GM19023 (cell line): ENCODE data around the gene PIK3R1.
A peak's percentile ranks its signal among the peaks of the same experiment; 100 is the strongest.

ENCODE experiments used
- ATAC-seq: cut with Tn5 transposase; IDR thresholded peaks from one replicate; pipeline ENCODE4 v1.9.1; 2021; ENCODE audit warnings: mild to moderate bottlenecking, moderate library complexity; ENCODE audit not compliant: unreplicated experiment

The PIK3R1 gene

DNA sequence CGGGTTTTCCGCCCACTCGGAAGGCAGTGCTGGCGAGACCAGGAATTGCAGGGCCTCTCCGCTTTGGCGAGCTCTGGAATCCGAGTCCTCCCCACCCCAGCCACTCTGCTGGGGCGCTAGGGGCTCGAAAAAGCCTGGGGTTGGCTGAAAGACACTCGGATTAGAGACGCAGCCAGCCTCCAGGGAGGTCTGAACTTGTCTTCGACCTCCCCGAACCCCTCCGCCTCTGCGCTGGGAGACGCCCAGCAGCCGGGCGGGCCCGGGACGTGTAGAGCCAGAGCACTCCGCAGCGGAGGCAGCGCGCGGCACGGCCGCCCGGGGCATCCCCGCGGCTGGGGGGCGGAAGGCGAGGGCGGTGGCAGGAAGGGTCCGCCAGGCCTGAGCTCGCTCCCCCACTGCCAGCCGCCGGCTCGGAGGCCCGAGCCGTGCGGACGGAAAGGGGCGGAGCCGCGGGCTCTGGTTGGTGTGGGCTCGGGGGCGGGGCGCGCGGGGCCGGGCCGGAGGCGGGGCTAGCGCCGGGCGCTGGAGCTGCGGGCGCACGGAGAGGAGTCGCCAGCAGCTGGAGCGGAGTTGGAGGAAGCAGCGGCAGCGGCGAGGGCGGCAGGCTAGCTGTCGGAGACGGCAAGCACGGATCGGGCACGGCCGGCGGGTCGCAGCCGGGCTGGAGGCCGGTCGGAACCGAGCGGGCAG is at the start of gene PIK3R1:
TSS of gene PIK3R1 (plus strand) at position 549 of the 690 bp plus-strand sequence. CDS start 10,920 bp downstream, outside the sequence.
- ATAC-seq = peak; percentile 73

GRCh38 chr5:68167195-68167651 is 48.3 kb upstream of the PIK3R1 start:
- ATAC-seq = no peak

DNA sequence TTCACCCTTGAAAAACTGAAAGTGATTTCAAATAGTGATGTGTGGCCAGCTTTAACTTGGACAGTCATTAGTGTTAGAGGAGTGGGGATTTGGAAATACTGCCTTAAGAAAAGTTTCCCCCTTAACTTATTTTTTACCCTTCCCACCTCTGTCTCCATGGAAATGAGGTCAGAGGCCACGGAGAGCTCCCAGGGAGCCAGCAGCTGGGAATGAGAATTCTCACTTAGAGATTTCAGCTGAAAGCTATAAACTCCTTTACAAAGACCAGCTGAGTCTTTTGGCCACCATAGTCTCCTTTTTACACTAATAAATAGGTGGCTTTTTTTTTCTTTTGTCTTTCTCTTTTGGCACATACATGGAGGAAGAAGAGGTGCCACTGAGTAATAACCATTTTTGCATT is 45.7 kb upstream of the PIK3R1 start:
- ATAC-seq = no peak

DNA sequence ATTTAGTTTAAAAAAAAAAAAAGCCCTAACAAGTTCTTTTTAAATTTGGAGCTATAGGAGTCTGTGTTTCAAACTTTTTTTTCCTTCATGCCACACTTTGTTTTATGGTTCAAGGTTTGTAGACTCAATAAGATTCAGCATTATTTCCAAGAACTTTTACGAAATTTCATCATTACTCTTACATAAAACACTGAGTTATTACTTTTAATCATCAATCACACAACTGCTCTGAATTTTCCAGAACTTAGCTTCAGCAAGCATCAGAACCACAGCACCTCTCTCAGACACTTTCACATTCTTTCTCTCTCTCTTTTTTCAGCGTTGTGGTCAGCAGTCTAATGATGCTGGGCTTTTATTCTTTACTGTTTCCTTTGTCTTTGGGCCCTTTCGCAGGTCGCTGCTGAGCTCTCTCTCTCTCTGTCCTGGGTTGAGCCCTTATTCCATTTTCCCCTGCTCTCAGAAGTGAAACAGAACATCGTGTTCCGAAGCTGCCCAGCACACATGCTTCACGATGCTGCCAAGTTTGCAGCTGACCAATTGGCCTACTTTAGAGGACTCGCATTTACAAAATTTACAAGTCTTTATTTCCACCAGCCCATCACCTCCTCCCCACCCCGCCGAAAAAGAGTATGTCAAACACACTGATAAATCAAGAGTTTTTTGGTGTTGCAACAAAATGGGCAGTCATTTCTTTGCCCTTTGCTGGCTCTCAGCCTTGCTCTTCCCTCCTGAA is 44.6 kb upstream of the PIK3R1 start:
- ATAC-seq = no peak

DNA sequence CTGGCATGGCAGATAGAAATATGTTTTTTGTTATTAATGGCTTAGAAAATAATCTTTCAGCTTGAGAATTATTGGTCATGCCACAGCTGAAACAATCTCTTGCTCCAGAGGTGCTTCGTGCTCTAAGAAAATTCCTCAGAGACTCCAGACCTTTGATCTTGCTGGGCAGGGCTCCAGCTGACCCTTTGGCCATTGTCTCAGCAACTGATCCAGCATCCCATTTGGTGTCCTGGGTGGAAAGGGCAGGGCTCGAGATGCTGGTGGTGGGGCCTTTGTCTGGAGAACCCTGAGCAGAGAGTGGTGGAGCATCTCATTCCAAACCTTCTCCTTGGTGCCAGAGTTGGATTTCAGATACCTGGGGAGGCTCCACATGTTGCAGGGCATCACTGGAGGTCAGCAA is 43.2 kb upstream of the PIK3R1 start:
- ATAC-seq = no peak

DNA sequence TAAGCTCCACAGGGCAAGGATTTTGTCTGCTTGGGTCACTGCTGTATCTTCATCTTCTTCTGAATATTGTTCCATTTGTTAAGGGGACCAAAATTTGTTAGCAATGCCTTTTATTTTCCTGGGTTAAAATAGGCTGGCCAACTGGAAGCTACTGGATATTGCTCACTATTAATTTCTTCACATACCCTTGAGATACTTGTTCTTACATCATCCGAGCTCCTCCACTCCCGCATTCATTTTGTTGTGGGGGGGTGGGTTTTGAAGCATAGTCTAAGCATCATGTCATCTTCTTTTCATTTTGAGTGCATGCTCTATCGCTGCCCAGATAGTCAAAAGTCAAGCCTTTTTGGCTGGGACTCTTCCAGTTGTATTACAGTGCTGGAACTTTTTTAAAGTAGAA is 42.5 kb upstream of the PIK3R1 start:
- ATAC-seq = no peak

DNA sequence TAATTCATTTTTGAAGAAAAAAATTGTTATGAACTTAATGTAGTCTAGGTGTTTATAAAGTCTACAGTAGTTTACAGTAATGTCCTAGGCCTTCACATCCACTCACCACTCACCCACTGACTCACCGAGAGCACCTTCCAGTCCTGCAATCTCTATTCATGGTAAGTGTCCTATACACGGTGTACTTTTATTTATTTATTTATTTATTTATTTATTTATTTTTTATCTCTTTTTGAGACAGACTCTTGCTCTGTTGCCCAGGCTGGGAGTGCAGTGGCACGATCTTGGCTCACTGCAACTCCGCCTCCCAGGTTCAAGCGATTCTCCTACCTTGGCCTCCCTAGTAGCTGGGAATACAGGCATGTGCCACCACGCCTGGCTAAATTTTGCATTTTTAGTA is 39.3 kb upstream of the PIK3R1 start:
- no peak for ATAC-seq

GRCh38 chr5:68176802-68177479 is 38.6 kb upstream of the PIK3R1 start:
- ATAC-seq = no peak

- no peak for ATAC-seq
These were observed 37.9 kb upstream of the PIK3R1 start for GRCh38 chr5:68177676-68178075.

DNA sequence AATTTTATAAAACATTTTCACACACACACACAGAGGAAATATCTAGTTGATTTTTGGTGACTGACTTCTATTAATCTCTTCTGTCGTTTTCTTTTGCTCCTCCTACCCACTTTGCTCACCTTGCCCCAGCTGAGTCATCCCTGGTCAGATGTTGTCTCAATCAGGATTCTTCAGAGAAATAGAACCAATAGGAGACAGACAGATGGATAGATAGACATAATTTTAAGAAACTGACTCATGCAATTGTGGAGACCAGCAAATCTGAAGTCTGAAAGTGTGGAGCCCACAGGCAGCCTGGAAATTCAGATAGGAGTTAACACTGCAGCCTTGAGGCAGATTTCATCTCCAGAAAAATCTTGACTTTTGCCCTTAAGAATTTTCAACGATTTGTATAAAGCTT is 37.0 kb upstream of the PIK3R1 start:
- ATAC-seq = no peak

DNA sequence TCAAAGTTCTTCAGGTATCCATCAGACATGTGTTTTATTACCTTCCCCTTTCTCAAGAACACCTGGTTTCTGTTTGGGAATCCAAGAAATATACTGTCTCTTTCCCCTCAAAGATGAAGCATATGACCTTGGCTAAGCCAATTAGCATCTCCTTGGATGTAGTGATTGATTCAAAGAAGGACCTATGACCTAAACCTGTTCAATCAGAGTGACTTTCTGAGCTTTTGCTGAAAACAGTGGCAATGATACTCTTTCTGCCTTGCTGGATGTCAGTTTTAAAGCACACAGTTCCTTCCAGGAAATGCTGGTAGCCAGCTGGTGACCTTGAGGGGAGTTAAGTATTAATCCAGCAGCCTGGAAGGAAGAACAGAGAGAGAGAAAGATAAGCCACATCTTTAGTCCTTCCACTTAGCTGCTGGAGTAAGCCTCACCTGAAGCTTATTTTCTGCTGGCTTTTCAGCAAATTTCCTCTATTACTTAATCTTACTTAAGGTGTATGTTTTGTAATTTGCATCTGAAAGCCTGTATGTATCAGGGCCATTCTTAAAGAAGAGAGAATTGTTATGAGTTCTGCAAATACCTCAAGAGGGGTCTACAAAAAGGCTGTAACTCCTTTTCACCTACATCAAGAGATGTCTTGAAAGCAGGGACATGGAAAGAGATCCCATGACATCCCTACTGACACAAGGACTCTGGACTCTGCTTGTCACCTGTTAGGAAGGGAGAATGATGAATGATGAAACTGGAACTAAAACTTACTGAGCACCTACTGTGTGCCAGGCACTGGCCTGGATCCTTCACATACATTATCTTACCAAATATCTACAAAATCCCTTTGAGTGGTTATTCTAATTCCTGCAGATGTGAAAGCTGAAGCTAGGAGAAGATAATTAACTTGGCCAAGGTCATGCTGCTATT is 35.2 kb upstream of the PIK3R1 start:
- ATAC-seq = no peak

- no peak for ATAC-seq
These were observed 34.4 kb upstream of the PIK3R1 start for GRCh38 chr5:68181039-68181599.

- ATAC-seq = no peak
These were observed 33.5 kb upstream of the PIK3R1 start for GRCh38 chr5:68182094-68182493.

- no peak for ATAC-seq
These were observed 33.0 kb upstream of the PIK3R1 start for GRCh38 chr5:68182534-68182933.

DNA sequence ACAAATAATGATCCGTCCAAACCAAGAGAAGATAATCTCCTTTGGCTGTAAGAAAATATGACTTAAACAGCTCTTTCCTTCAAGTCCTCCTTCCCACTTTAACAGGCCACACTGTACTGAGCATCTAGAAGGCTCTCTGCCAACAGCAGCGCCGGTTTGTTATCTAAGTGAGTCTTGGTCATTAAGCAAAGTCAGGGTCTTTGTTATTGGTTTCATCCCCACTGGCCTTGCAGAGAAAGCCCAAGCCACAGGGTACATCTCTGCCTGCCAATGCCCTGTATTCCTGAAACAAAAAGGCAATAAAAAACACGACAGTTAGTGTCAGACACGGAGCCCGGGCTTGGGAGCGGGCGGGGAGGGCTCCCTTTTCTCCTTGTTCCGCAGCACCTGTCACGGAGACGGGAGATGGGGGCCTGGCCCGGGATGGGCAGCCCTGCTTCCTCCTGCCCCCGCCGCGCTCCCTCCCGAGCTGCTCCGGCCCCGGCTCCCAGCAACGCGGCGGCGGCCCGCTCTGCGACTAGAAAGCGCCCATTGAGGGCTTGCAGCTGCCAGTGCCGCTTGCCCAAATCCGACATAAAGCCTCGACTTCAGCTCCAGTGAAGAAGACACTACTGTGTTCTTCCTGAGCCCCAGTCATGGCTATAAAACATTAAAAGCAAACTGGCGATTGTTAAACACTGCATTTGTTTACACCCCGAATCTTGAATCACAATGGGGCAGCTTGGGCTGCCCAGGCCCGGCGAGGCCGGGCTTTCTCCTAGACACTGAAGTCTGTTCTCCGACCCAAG is 28.1 kb upstream of the PIK3R1 start:
- no peak for ATAC-seq

- no peak for ATAC-seq
These were observed 26.4 kb upstream of the PIK3R1 start for GRCh38 chr5:68189171-68189570.

DNA sequence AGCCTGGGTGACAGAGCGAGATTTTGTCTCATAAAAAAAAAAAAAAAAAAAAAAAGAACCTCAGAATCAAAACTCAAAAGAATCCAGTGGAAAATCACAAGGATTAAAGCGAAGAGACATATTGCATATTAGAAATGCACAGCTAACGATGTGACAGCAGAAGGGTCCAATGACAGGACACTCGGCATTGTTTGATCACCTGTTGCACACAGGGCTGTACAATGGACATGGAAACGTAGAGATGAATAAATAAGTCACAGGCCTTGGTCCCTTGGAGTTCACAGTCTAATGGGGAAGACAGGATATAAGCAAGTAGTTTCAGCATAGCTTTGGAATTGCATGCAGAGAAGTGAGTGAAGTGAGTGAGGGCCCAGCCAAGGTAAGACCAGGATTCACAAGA is 25.9 kb upstream of the PIK3R1 start:
- ATAC-seq = no peak

GRCh38 chr5:68190619-68191018 is 24.9 kb upstream of the PIK3R1 start:
- no peak for ATAC-seq

GRCh38 chr5:68191083-68191791 is 24.3 kb upstream of the PIK3R1 start:
- no peak for ATAC-seq
